Caco-2 (cell line): ENCODE results near the gene HPN. TPM values are rescaled to one million over a fixed set of nuclear protein-coding genes. Genes with fewer than 3 reads are reported as not detected.

Source experiments
- BruUV-seq: library from RNA; stranded (reverse); fragments of 400-500 nt; replicated peaks from 2 replicates; lab custom pipeline; 2021; lab: Mats Ljungman, UMichigan
- CTCF ChIA-PET: fragments of 300-600 bp; sonication (Branson Sonifier 250); formaldehyde crosslinking; loops from one replicate; lab custom pipeline; 2022; ENCODE audit warnings: antibody characterized with exemption; lab: Charles Lee
- POLR2A ChIA-PET: fragments of 300-600 bp; sonication (Branson Sonifier 250); formaldehyde crosslinking; loops from one replicate; lab custom pipeline; 2022; ENCODE audit warnings: antibody characterized with exemption; lab: Charles Lee
- DNase-seq, 2 experiments: peaks; one replicate each; pipeline versions ENCODE4 v3.0.0 to v3.0.0-alpha.2; 2020 to 2022
- H3K27me3 ChIP-seq: replicated peaks from 2 replicates; pipeline ENCODE4 v1.6.0; 2011; ENCODE audit warnings: low read length; ENCODE audit not compliant: control insufficient read depth, insufficient read depth
- H3K36me3 ChIP-seq: 2 replicates; pipeline ENCODE4 v1.5.1; 2011; ENCODE audit warnings: low read length; ENCODE audit not compliant: control insufficient read depth, insufficient read depth
- H3K4me1 ChIP-seq: fragments of 250-450 bp; sonication (Bioruptor Pico); 2 replicates; pipeline ENCODE4 v1.5.1; 2020; ENCODE audit warnings: mild to moderate bottlenecking
- H3K4me3 ChIP-seq: 2 replicates; pipeline ENCODE4 v1.5.1; 2011; ENCODE audit warnings: low read depth, mild to moderate bottlenecking, control low read depth, low read length
- H3K9me3 ChIP-seq: fragments of 250-450 bp; sonication (Bioruptor Pico); 2 replicates; pipeline ENCODE4 v1.5.1; 2020; ENCODE audit warnings: mild to moderate bottlenecking, moderate library complexity
- H3K27ac Mint-ChIP-seq: one replicate; pipeline ENCODE4 v1.8.0; 2022; ENCODE audit warnings: mixed read lengths; ENCODE audit not compliant: unreplicated experiment
- H3K27me3 Mint-ChIP-seq: one replicate; pipeline ENCODE4 v1.8.0; 2022; ENCODE audit warnings: mixed read lengths; ENCODE audit not compliant: insufficient read depth, unreplicated experiment
- H3K36me3 Mint-ChIP-seq: one replicate; pipeline ENCODE4 v1.8.0; 2022; ENCODE audit warnings: mild to moderate bottlenecking, mixed read lengths; ENCODE audit not compliant: insufficient read depth, unreplicated experiment
- H3K4me1 Mint-ChIP-seq: one replicate; pipeline ENCODE4 v1.8.0; 2022; ENCODE audit warnings: low read depth, mixed read lengths; ENCODE audit not compliant: unreplicated experiment
- H3K4me3 Mint-ChIP-seq: one replicate; pipeline ENCODE4 v1.8.0; 2022; ENCODE audit warnings: mild to moderate bottlenecking, moderate library complexity, mixed read lengths; ENCODE audit not compliant: unreplicated experiment
- H3K9me3 Mint-ChIP-seq: one replicate; pipeline ENCODE4 v1.8.0; 2022; ENCODE audit warnings: mixed read lengths; ENCODE audit not compliant: unreplicated experiment
- CTCF ChIP-seq, 2 experiments: fragments of 200-600 bp in 1 of 2; IDR thresholded peaks; 1 replicate in 1 of 2; 2 replicates in 1 of 2; pipeline versions ENCODE4 v1.5.1 to v1.8.0; 2011 to 2022; ENCODE audit warnings: antibody characterized with exemption in 1 of 2, control low read depth in 1 of 2, inconsistent platforms in 1 of 2, low read depth in 1 of 2, low read length in 1 of 2, mild to moderate bottlenecking in 1 of 2, moderate library complexity in 1 of 2; ENCODE audit not compliant: insufficient read depth in 1 of 2, severe bottlenecking in 1 of 2, unreplicated experiment in 1 of 2
- intact Hi-C: fragments of 100-400 bp; cut with micrococcal nuclease; formaldehyde crosslinking; loops from one replicate; pipeline ENCODE4 v1.10.0; 2022; ENCODE audit not compliant: unreplicated experiment
- total RNA-seq: library from RNA; stranded (reverse); gene quantifications from 2 replicates; pipeline ENCODE4 v1.2.3, GENCODE V29; 2022

The HPN gene
- total RNA-seq, 1 experiment from 2014 or later = 20.8 TPM

- H3K27me3 Mint-ChIP-seq = no peaks in the 10 kb centered on the region
- H3K9me3 Mint-ChIP-seq = no peaks in the 10 kb centered on the region
- TF ChIP-seq CTCF (IDR thresholded peaks at IDR 0.05; ENCODE audit: insufficient read depth in 1 of 2, low read depth in 1 of 2, low read length in 1 of 2, severe bottlenecking in 1 of 2, unreplicated experiment in 1 of 2) = no peak
- intact Hi-C loops = no loop called here
- H3K4me3 Mint-ChIP-seq = no peak overlapping the region
- H3K9me3 ChIP-seq = no peaks in the 10 kb centered on the region
- H3K4me1 Mint-ChIP-seq = peaks cover 14% of the 10 kb centered on the region
- ChIA-PET POLR2A (no interaction called here), CTCF (interaction anchor here (0.8 kb wide), 1 partner anchor 58 kb away, joined by 3 read pairs; no protein-coding TSS in a partner anchor)
- BruUV-seq = no TSS peak
- H3K4me3 ChIP-seq = no peak overlapping the region
- H3K36me3 Mint-ChIP-seq = no peaks in the 10 kb centered on the region
- H3K27ac Mint-ChIP-seq = no peak overlapping the region
- H3K4me1 ChIP-seq = peaks cover 14% of the 10 kb centered on the region; the same call in 1 of the 2 replicates
- no peaks in the 10 kb centered on the region for H3K36me3 ChIP-seq
- DNase-seq = no peak
- no peaks in the 10 kb centered on the region for H3K27me3 ChIP-seq
These were observed 42.4 kb downstream of the HPN start for GRCh38 chr19:35083691-35084508.

GRCh38 chr19:35084509-35084762 lies 42.9 kb downstream of the HPN start:
- no peaks in the 10 kb centered on the region for H3K27me3 Mint-ChIP-seq
- no TSS peak for BruUV-seq
- DNase-seq = no peak
- no peaks in the 10 kb centered on the region for H3K36me3 Mint-ChIP-seq
- no peaks in the 10 kb centered on the region for H3K27me3 ChIP-seq
- intact Hi-C loops = no loop called here
- POLR2A ChIA-PET = no interaction called here
- no peak overlapping the region for H3K27ac Mint-ChIP-seq
- H3K4me3 Mint-ChIP-seq = no peak overlapping the region
- no peak overlapping the region for H3K4me3 ChIP-seq
- CTCF ChIA-PET = no interaction called here
- peaks cover 14% of the 10 kb centered on the region; the same call in 1 of the 2 replicates for H3K4me1 ChIP-seq
- H3K36me3 ChIP-seq = no peaks in the 10 kb centered on the region
- no peaks in the 10 kb centered on the region for H3K9me3 ChIP-seq
- H3K4me1 Mint-ChIP-seq = peaks cover 14% of the 10 kb centered on the region
- TF ChIP-seq CTCF (IDR thresholded peaks at IDR 0.05; ENCODE audit: insufficient read depth in 1 of 2, low read depth in 1 of 2, low read length in 1 of 2, severe bottlenecking in 1 of 2, unreplicated experiment in 1 of 2) = no peak
- H3K9me3 Mint-ChIP-seq = no peaks in the 10 kb centered on the region

GRCh38 chr19:35085947-35086346 lies 44.4 kb downstream of the HPN start:
- Histone ChIP-seq H3K36me3 (no peaks in the 10 kb centered on the region), H3K27me3 (no peaks in the 10 kb centered on the region), H3K4me3 (no peak overlapping the region), H3K4me1 (peaks cover 14% of the 10 kb centered on the region; the same call in 1 of the 2 replicates), H3K9me3 (no peaks in the 10 kb centered on the region)
- no TSS peak for BruUV-seq
- H3K27ac Mint-ChIP-seq = no peak overlapping the region
- DNase-seq = no peak
- peaks cover 14% of the 10 kb centered on the region for H3K4me1 Mint-ChIP-seq
- H3K36me3 Mint-ChIP-seq = no peaks in the 10 kb centered on the region
- CTCF ChIA-PET = no interaction called here
- no peak for TF ChIP-seq CTCF (IDR thresholded peaks at IDR 0.05; ENCODE audit: insufficient read depth in 1 of 2, low read depth in 1 of 2, low read length in 1 of 2, severe bottlenecking in 1 of 2, unreplicated experiment in 1 of 2)
- H3K9me3 Mint-ChIP-seq = no peaks in the 10 kb centered on the region
- POLR2A ChIA-PET = no interaction called here
- no peaks in the 10 kb centered on the region for H3K27me3 Mint-ChIP-seq
- intact Hi-C loops = no loop called here
- H3K4me3 Mint-ChIP-seq = no peak overlapping the region
